Adrenal gland (tissue), 5 donors: ENCODE measurements around the gene ATXN2.

Experiments
- CTCF ChIP-seq, 6 experiments: fragments of 450-650 bp in 4 of 6; fragments of 200-600 bp in 2 of 6; sonication (generic) in 1 of 6; IDR thresholded peaks; 1 replicate in 5 of 6; 2 replicates in 1 of 6; pipeline versions ENCODE4 v1.5.1 to v1.8.0; 2016 to 2021; ENCODE audit warnings: antibody characterized with exemption in 6 of 6, mild to moderate bottlenecking in 2 of 6, moderate library complexity in 1 of 6
- POLR2A ChIP-seq, 2 donors: fragments of 450-650 bp; IDR thresholded peaks; one replicate each; pipeline ENCODE4 v1.6.1; 2017; ENCODE audit warnings: antibody characterized with exemption in 2 of 2, mild to moderate bottlenecking in 2 of 2, moderate library complexity in 1 of 2
- donor health status: DM: no; HTN: no; CAD: no.

DNA sequence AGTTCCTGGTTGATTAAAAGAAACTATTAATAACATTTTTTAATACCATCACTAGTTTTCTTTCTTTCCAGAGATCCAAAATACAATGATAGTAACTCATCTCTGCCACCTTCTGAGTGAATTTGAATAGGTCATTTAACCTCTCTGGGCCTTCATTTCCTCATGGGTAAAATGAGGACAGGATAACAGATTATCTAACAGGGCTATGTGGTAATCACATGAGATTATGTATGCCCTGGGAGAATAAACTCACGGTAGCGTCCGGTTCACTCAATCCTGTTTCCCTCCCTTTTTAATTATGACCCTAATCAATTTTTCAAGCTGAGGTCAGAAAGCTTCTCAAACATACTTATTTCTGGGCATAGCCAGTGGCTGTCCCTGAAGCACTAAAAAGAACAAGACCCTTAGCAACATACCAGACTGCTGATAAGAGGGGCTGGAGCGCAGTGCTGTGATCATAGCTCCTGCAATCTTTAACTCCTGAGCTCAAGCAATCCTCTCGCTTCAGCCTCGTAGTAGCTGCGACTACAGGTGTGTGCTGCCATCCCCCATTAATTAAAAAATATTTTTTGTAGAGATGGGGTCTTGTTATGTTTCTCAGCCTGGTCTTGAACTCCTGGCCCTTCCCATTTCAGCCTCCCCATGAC, 24.2 kb downstream of the ATXN2 start:
- TF ChIP-seq CTCF (IDR thresholded peaks at IDR 0.05): no peak
- TF ChIP-seq POLR2A (IDR thresholded peaks at IDR 0.05): no peak
